HG02870 (cell line): ENCODE measurements around the gene ILDR2.

Experiments
- ATAC-seq: cut with Tn5 transposase; IDR thresholded peaks from one replicate; pipeline ENCODE4 v1.9.1; 2021; ENCODE audit warnings: mild to moderate bottlenecking, moderate library complexity; ENCODE audit not compliant: unreplicated experiment

ILDR2 gene

DNA sequence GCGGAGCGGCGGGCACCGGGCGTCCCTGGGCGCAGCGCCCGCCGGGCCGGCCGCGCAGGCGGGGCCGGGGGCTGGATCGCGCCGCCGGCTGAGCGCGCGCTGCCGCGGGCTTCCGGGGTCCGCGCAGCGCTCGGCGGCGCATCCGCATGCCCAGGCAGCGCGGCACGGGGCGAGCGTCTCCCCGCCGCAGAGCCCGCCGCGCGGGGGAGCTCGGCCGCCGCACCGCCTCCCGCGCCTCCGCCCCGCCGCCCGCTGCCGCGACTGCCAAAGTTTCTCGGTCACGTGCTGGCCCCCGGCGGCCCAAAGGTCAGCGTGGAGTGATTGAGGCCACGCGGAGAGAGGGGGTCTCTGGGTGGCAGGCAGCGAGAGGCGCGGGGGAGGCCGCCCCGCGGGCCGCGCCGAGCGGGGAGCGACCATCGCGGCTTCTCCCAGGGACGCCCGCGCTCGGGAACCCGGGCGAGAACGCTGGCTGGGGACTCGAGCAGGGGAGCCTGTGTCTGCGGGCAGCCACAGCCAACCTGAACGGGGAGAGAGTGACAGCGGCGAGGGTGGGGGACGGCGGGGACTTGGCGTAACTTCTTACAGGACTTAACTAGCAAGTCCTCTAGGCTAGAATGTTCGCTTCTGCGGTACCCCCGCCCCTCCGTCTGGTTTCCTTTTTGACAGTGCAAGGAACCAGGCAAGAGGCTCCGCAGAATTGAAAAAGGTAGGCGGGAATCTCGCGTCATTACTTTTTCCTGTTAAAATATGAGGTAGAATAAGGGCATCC, at the start of gene ILDR2:
TSS of gene ILDR2 (minus strand) at position 180 of the 769 bp plus-strand sequence. CDS start 272 bp downstream, outside the sequence.
- ATAC-seq = peak; percentile 42

DNA sequence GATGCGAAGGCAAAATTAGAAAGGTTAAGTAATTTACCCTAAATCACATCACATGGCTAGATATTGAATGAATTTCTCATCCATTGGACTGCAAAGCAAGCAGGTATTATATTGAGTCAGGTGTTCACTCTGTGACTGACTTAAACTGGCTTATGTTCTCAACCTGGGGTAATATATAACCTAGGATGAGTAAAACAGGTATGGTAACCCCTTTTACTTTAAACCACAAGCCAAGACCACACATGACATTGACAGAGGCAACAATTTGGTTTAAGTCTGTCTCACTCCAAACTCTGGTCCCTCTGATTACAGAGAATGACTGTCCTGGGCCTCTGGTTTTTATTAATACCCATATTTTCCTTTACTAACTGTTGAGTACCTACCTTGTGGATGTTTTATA, 47.0 kb upstream of the ILDR2 start:
- no peak for ATAC-seq

DNA sequence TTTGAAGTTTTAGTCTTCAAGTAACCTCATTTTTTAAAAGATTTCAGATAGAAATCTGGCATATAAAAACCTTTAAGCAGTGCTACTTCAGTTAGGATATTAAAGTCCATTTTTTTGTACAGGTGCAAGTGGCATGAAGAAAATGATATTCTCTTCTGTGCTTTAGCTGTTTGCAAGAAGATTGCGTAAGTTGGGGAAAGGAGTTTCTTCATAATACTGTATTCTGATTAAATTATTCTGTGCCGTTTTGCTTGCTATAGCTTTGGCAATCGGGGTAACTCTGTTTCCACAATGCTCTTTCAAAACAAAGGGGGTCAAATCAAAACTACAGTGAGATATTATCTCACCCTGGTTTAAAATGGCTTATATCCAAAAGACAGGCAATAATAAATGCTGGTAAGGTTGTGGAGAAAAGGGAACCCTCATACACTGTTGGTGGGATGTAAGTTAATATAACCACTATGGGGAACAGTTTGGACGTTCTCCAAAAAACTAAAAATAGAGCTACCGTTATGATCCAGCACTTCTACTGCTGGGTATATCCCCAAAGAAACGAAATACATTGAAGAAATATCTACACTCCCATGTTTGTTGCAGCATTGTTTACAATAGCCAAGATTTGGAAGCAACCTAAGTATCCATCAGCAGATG, 40.9 kb upstream of the ILDR2 start:
- no peak for ATAC-seq

GRCh38 chr1:167013108-167013929, 38.0 kb upstream of the ILDR2 start:
- no peak for ATAC-seq

- no peak for ATAC-seq
These were observed 37.2 kb upstream of the ILDR2 start for GRCh38 chr1:167012570-167012969.

- no peak for ATAC-seq
These were observed 36.3 kb upstream of the ILDR2 start for GRCh38 chr1:167011560-167012191.

DNA sequence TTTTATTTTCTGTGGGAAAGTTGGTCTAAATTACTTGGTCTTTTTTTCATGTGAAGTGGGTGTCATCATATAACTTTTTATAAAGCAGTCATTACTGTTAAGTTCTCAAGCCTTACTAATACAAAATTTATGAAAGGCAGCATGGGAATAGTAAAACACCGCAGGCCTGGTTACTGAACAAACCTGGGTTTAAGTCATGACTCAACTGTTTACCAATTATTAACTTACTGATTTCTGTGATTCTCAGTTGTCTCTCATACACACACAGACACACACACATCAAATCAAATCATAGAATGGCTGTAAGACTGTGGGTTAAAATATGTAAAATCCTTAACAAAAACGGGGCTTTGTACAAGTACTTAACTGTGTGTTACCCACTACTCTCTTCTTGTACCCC, 28.4 kb upstream of the ILDR2 start:
- no peak for ATAC-seq

GRCh38 chr1:167002354-167002753, 27.0 kb upstream of the ILDR2 start:
- no peak for ATAC-seq

DNA sequence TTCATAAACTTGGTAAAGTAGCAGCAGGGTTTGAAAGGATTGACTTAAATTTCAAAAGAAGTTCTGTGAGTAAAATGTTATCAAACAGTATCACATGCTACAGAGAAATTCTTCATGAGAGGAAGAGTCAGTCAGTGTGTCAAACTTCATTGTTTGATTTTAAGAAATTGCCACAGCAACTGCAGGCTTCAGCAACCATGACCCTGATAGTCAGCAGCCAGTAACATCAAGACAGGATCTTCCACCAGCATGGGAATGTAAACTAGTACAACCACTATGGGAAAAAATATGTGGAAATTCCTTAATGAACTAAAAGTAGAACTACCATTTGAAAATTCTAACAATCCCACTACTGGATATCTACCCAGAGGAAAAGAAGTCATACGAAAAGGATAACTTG, 25.2 kb upstream of the ILDR2 start:
- ATAC-seq = no peak

DNA sequence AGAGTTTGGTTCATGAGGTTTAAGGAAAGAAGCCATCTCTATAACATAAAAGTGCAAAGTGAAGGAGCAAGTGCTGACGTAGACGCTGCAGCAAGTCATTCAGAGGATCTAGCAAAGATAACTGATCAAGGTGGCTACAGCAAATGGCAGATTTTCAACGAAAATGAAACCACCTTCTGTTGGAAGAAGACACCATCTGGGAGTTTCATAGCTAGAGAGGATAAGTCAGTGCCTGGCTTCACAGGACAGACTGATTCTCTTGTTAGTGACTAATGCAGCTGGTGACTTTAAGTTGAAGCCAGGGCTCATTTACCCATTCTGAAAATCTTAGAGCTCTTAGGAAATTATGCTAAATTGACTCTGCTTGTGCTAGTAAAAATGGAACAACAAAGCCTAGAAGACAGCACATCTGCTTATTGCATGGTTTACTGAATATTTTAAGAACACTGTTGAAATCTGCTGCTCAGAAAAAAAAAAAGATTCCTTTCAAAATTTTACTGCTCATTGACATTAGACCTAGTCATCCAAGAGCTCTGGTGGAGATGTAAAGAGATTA, 24.2 kb upstream of the ILDR2 start:
- peak; percentile 72 for ATAC-seq

DNA sequence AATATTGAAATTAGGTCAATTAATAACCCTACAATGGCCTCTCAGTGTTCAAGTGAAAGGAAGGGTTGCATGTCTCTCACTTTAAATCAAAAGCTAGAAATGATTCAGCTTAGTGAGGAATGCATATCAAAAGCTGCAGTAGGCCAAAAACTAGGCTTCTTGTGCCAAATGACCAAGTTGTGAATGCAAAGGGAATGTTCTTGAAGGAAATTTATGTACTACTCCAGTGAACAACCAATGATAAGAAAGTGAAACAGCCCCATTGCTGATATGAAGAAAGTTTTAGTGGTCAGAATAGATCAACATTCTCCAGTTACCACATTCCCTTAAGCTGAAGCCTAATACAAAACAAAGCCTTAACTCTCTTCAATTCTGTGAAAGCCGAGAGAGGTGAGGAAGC, 23.7 kb upstream of the ILDR2 start:
- peak; percentile 22 for ATAC-seq

GRCh38 chr1:166988974-166989515, 13.7 kb upstream of the ILDR2 start, which contains the start of gene MAEL:
Gene MAEL (plus strand): TSS chr1:166989280. CDS start chr1:166989353, 73 bp downstream.
- ATAC-seq = no peak

DNA sequence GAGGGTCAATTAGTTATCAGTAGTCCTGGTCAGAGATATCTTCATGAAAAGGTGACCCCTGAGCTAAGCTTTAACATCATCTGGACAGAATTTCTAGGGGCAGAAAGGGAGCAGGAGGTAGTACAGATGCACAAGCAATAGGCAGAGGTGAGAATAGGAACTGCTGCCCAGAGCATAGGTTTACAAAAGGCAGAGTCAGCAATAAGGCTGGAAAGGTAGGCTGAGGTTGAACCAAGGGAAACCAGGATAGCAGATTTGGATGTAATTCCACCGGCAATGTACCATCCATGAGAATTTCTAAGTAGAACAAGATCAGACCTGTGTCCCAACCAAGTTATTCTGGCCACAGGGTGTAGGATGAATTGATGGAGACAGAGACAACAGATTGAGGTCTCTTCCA, 6.2 kb upstream of the ILDR2 start:
- no peak for ATAC-seq

DNA sequence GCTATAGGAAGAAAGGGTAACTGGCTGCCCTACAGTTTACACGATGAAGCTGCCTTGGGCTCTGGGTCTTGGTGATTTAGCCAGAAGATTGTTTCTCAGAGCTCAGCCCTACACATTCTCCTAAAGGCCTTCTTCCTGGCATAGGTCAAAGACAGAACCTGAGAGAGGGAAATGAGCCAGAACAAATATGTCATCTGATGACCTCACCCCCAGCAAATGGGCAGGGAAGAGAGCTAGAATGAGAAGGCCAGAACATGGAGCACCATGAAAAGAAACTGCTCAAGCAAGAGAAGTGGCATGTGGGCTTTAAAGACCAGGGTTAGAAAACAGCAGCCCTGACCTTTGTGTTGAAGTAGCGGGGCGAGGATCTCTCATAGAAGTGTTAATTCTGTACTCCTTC, 5.5 kb upstream of the ILDR2 start:
- ATAC-seq = no peak

GRCh38 chr1:166980383-166980782, 5.0 kb upstream of the ILDR2 start:
- ATAC-seq = no peak

- ATAC-seq = peak; percentile 61
These were observed 3.5 kb upstream of the ILDR2 start for GRCh38 chr1:166978821-166979220.

- ATAC-seq = no peak
These were observed 2.6 kb upstream of the ILDR2 start for GRCh38 chr1:166977951-166978350.

- no peak for ATAC-seq
These were observed 544 bp downstream of the ILDR2 start for GRCh38 chr1:166974647-166975345.

DNA sequence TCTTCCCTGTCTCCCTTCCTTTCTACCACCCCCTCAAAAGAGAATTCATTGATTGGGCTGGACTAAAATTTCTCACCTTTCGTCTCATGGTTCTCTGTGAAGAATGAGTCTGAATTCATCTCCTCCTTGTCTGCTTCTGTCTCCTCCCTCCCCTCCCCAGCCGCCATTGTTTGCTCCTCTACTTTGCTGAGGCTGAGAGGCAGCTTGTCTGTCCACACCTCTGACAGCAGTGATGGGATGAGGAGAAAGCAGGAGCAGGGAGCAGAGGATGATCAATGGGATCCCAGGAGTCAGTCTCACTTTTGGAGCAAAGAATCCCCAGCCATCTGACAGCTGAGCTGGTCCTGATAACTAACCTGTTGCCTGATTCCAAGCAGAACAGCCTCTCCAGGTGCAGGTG, 2.5 kb downstream of the ILDR2 start:
- no peak for ATAC-seq

GRCh38 chr1:166972193-166972592, 3.1 kb downstream of the ILDR2 start:
- ATAC-seq = no peak
